ENCODE data around the gene ZBTB42.
"Not testable (repeated sequence)": the region's sequence is repeated elsewhere in the genome, so short reads cannot be mapped to it uniquely, and the experiment has no call there.

The ZBTB42 gene

DNA sequence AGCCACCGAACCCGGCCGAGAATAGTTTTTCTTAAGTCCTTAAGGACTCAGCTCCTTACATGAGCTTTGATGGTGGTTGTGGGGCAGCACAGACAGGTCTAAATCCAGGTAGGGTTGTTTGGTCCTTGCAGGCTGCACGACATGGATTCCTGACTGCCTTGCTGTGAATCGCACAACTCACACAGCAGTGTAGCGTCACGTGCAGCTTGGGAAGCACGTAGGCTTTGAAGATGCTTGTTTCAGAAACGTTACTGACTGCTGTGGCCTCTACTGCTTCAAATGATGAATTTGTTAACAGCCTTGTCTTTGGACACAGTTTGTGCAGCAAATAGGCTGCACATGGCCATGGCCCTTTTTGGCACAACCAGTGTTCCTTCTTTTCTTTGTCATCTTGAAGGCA is 29.9 kb downstream of the ZBTB42 start:
- H3K9me3 ChIP-seq (ENCODE audit: control insufficient read depth, insufficient read depth, low read depth, low read length): no peaks in the 10 kb centered on the region
- no peak overlapping the region for H3K4me3 ChIP-seq (ENCODE audit: low read depth, low read length)
- ChIA-PET POLR2A (no interaction called here), CTCF (interaction anchor here (0.6 to 1.3 kb wide), 2 partner anchors 62 to 1329 kb away, joined by 4 to 5 read pairs; no protein-coding TSS in a partner anchor)
- TF ChIP-seq, protein P1, sequence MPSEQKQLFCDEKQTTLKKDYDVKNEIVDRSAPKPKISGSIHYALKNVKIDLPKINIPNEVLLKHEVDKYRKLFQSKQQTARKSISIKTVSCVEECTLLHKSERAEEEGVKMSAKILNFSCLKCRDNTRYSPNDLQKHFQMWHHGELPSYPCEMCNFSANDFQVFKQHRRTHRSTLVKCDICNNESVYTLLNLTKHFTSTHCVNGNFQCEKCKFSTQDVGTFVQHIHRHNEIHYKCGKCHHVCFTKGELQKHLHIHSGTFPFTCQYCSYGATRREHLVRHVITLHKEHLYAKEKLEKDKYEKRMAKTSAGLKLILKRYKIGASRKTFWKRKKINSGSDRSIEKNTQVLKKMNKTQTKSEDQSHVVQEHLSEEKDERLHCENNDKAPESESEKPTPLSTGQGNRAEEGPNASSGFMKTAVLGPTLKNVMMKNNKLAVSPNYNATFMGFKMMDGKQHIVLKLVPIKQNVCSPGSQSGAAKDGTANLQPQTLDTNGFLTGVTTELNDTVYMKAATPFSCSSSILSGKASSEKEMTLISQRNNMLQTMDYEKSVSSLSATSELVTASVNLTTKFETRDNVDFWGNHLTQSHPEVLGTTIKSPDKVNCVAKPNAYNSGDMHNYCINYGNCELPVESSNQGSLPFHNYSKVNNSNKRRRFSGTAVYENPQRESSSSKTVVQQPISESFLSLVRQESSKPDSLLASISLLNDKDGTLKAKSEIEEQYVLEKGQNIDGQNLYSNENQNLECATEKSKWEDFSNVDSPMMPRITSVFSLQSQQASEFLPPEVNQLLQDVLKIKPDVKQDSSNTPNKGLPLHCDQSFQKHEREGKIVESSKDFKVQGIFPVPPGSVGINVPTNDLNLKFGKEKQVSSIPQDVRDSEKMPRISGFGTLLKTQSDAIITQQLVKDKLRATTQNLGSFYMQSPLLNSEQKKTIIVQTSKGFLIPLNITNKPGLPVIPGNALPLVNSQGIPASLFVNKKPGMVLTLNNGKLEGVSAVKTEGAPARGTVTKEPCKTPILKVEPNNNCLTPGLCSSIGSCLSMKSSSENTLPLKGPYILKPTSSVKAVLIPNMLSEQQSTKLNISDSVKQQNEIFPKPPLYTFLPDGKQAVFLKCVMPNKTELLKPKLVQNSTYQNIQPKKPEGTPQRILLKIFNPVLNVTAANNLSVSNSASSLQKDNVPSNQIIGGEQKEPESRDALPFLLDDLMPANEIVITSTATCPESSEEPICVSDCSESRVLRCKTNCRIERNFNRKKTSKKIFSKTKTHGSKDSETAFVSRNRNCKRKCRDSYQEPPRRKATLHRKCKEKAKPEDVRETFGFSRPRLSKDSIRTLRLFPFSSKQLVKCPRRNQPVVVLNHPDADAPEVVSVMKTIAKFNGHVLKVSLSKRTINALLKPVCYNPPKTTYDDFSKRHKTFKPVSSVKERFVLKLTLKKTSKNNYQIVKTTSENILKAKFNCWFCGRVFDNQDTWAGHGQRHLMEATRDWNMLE (tag by site-specific recombination; conservative IDR thresholded peaks at IDR 0.05; ENCODE audit: low read depth): no peak
- no peak overlapping the region for H3K27ac ChIP-seq (ENCODE audit: extremely low read depth, low read depth, low read length)
- H3K36me3 ChIP-seq (ENCODE audit: control insufficient read depth in 2 of 2, insufficient read depth in 1 of 2, low read length in 2 of 2): no peaks in the 10 kb centered on the region
- H3K4me1 ChIP-seq (ENCODE audit: control insufficient read depth, insufficient read depth, low read length): peaks cover 6% of the 10 kb centered on the region

DNA sequence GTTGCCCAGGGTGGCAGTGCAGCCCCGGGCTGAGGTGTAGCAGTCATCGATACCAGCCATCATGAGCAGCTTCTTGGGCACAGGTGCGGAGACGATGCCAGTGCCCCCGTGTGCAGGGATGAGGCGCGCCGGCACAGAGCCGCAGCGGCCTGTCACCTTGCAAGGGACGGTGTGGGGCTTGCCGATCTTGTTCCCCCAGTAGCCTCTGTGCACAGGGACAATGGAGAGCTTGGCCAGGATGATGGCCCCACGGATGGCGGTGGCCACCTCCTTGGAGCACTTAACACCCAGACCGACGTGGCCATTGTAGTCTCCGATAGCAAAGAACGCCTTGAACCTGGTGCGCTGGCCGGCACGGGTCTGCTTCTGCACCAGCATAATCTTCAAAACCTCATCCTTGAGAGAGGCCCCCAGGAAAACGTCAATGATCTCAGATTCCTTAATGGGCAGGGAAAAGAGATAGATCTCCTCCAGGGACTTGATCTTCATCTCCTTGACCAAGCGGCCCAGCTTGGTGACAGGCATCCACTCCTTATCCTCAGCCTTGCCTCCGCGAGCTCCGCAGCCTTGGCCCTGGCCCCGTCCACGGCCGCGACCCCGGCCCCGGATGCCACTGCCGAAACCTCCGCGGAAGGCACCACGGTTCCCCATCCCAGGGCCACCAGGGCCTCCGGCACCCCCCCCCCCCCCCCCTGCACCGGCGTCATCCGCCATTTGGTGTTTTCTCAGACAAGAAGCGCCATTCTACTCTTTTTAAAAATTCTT is 35.5 kb downstream of the ZBTB42 start:
- CTCF ChIA-PET: interaction anchor here (0.6 kb wide), 1 partner anchor 41 kb away, joined by 3 read pairs; no protein-coding TSS in a partner anchor
- H3K4me1 ChIP-seq (ENCODE audit: control insufficient read depth, insufficient read depth, low read length); H3K27ac ChIP-seq (ENCODE audit: extremely low read depth, low read depth, low read length); POLR2A ChIA-PET; H3K9me3 ChIP-seq (ENCODE audit: control insufficient read depth, insufficient read depth, low read depth, low read length); H3K4me3 ChIP-seq (ENCODE audit: low read depth, low read length); H3K36me3 ChIP-seq (ENCODE audit: control insufficient read depth in 2 of 2, insufficient read depth in 1 of 2, low read length in 2 of 2): not testable (repeated sequence)

DNA sequence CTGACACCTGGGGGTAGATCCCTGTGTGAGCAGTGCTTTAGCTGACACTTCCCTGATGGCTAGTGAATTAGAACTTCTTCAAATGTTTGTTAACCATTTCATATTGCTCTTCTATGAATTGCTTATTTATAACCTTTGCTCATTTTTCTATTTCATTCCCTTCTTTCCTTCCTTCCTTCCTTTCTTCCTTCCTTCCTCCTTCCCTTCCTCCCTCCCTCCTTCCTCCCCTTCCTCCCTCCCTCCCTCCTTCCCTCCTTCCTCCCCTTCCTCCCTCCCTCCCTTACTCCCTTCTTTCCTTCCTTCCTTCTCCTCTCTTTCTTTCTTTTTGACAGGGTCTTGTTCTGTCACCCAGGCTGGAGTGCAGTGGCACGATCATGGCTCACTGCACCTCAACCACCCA is 40.8 kb downstream of the ZBTB42 start:
- Histone ChIP-seq H3K9me3 (ENCODE audit: control insufficient read depth, insufficient read depth, low read depth, low read length) (no peaks in the 10 kb centered on the region), H3K36me3 (ENCODE audit: control insufficient read depth in 2 of 2, insufficient read depth in 1 of 2, low read length in 2 of 2) (no peaks in the 10 kb centered on the region), H3K27ac (ENCODE audit: extremely low read depth, low read depth, low read length) (no peak overlapping the region), H3K4me3 (ENCODE audit: low read depth, low read length) (no peak overlapping the region), H3K4me1 (ENCODE audit: control insufficient read depth, insufficient read depth, low read length) (no peaks in the 10 kb centered on the region)
- ChIA-PET POLR2A (no interaction called here), CTCF (interaction anchor here (0.7 kb wide), 1 partner anchor 471 kb away, joined by 3 read pairs; no protein-coding TSS in a partner anchor)
- TF ChIP-seq ZNF404 (tag by site-specific recombination; IDR thresholded peaks at IDR 0.05) (no peak), ZNF302 (tag by site-specific recombination; IDR thresholded peaks at IDR 0.05; ENCODE audit: low read depth) (no peak), ZNF366 (tag by site-specific recombination; conservative IDR thresholded peaks at IDR 0.05) (peak; percentile 86)
- TF ChIP-seq, protein P2, sequence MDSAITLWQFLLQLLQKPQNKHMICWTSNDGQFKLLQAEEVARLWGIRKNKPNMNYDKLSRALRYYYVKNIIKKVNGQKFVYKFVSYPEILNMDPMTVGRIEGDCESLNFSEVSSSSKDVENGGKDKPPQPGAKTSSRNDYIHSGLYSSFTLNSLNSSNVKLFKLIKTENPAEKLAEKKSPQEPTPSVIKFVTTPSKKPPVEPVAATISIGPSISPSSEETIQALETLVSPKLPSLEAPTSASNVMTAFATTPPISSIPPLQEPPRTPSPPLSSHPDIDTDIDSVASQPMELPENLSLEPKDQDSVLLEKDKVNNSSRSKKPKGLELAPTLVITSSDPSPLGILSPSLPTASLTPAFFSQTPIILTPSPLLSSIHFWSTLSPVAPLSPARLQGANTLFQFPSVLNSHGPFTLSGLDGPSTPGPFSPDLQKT (IDR thresholded peaks at IDR 0.05; ENCODE audit: borderline replicate concordance, low read depth, low read length): no peak

DNA sequence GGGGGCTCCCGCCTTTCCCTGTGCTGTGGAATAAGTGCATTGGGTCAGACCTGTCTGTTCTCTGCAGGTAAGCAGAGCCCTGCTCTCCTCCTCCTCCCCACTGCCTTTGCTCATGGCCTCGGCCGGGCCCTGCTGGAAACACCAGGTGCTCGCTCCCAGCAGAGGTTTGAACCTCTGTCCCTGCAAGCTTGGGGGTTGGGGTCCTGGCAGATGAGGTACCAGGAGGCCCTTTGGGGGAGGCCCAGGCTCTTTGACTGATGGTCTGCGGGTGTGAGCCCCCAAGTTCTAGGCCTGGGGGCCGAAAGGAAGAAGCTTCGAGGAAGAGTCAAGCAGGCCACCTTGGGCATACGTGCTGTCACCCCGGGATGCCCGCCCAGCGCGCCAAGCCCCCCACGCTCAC is 42.1 kb downstream of the ZBTB42 start:
- Histone ChIP-seq H3K27ac (ENCODE audit: extremely low read depth, low read depth, low read length) (no peak overlapping the region), H3K36me3 (ENCODE audit: control insufficient read depth in 2 of 2, insufficient read depth in 1 of 2, low read length in 2 of 2) (no peaks in the 10 kb centered on the region), H3K4me1 (ENCODE audit: control insufficient read depth, insufficient read depth, low read length) (no peaks in the 10 kb centered on the region), H3K9me3 (ENCODE audit: control insufficient read depth, insufficient read depth, low read depth, low read length) (no peaks in the 10 kb centered on the region), H3K4me3 (ENCODE audit: low read depth, low read length) (no peak overlapping the region)
- TF ChIP-seq ZNF114 (tag by site-specific recombination; IDR thresholded peaks at IDR 0.05): no peak
- no peak for TF ChIP-seq KLF8 (tag by site-specific recombination; IDR thresholded peaks at IDR 0.05)
- no peak for TF ChIP-seq ZEB2 (tag by site-specific recombination; IDR thresholded peaks at IDR 0.05)
- TF ChIP-seq ZNF529 (tag by site-specific recombination; IDR thresholded peaks at IDR 0.05; ENCODE audit: insufficient replicate concordance): no peak
- no peak for TF ChIP-seq GLIS1 (tag by site-specific recombination; IDR thresholded peaks at IDR 0.05)
- TF ChIP-seq FEZF1 (tag by site-specific recombination; IDR thresholded peaks at IDR 0.05): no peak
- TF ChIP-seq ZNF404 (tag by site-specific recombination; IDR thresholded peaks at IDR 0.05): no peak
- no peak for TF ChIP-seq ZNF223 (tag by site-specific recombination; IDR thresholded peaks at IDR 0.05)
- no peak for TF ChIP-seq GLI2 (tag by site-specific recombination; IDR thresholded peaks at IDR 0.05; ENCODE audit: borderline replicate concordance, low read depth)
- TF ChIP-seq, protein P3, sequence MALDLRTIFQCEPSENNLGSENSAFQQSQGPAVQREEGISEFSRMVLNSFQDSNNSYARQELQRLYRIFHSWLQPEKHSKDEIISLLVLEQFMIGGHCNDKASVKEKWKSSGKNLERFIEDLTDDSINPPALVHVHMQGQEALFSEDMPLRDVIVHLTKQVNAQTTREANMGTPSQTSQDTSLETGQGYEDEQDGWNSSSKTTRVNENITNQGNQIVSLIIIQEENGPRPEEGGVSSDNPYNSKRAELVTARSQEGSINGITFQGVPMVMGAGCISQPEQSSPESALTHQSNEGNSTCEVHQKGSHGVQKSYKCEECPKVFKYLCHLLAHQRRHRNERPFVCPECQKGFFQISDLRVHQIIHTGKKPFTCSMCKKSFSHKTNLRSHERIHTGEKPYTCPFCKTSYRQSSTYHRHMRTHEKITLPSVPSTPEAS (tag by site-specific recombination; IDR thresholded peaks at IDR 0.05): no peak
- TF ChIP-seq ZNF596 (tag by site-specific recombination; IDR thresholded peaks at IDR 0.05): no peak
- TF ChIP-seq ZNF184 (tag by site-specific recombination; IDR thresholded peaks at IDR 0.05): no peak
- no peak for TF ChIP-seq ZNF302 (tag by site-specific recombination; IDR thresholded peaks at IDR 0.05; ENCODE audit: low read depth)
- no peak for TF ChIP-seq TRIM28 (IDR thresholded peaks at IDR 0.05; ENCODE audit: borderline replicate concordance, low read length)
- no peak for TF ChIP-seq YY1 (tag by site-specific recombination; IDR thresholded peaks at IDR 0.05)
- no peak for TF ChIP-seq ZBTB17 (tag by site-specific recombination; IDR thresholded peaks at IDR 0.05)
- POLR2A ChIA-PET: interaction anchor here (0.7 kb wide), 1 partner anchor 10 kb away, joined by 3 read pairs; no protein-coding TSS in a partner anchor
- CTCF ChIA-PET: interaction anchor here (1.6 kb wide), 1 partner anchor 16 kb away, joined by 4 read pairs; no protein-coding TSS in a partner anchor

All from HEK293 (cell line).